Measurements from ENCODE around the gene VSTM2L. TPM values are rescaled to one million over a fixed set of nuclear protein-coding genes. Genes with fewer than 3 reads are reported as not detected.

The VSTM2L gene
- total RNA-seq, 2 donors from 2014 or later, result 1.4 to 2.9 TPM

GRCh38 chr20:37986044-37986858 lies 83.3 kb downstream of the VSTM2L start:
- Histone ChIP-seq H3K27me3 (ENCODE audit: control insufficient read depth, insufficient read depth, low read length, poor library complexity, severe bottlenecking) (no peaks in the 10 kb centered on the region), H3K36me3 (ENCODE audit: control insufficient read depth, insufficient read depth, low read length) (peaks cover 30% of the 10 kb centered on the region), H3K27ac (ENCODE audit: low read depth, low read length) (no peak overlapping the region), H3K9me3 (ENCODE audit: control insufficient read depth, low read length) (no peaks in the 10 kb centered on the region), H3K9ac (ENCODE audit: extremely low read depth, low read length, poor library complexity, severe bottlenecking) (no peak overlapping the region), H3K4me3 (ENCODE audit: low read length) (no peak overlapping the region), H3K4me1 (ENCODE audit: control insufficient read depth, insufficient read depth, low read length) (peaks cover 16% of the 10 kb centered on the region)
- no peak for TF ChIP-seq CTCF (conservative IDR thresholded peaks at IDR 0.05)
- Mint-ChIP-seq H3K36me3 (ENCODE audit: low read depth) (peaks cover 28% of the 10 kb centered on the region), H3K4me3 (no peak overlapping the region), H3K9me3 (no peaks in the 10 kb centered on the region), H3K27me3 (ENCODE audit: insufficient read depth) (no peaks in the 10 kb centered on the region), H3K4me1 (peaks cover 32% of the 10 kb centered on the region), H3K27ac (no peak overlapping the region)
- DNase-seq, result no peak
- WGBS, 2 experiments (ENCODE audit: insufficient coverage in 1 of 2, insufficient read length in 1 of 2), result 95 to 98% methylated on average over 7 to 9 of the region's 9 CpGs

GRCh38 chr20:37986873-37987601 lies 84.1 kb downstream of the VSTM2L start:
- Mint-ChIP-seq H3K4me3 (no peak overlapping the region), H3K27me3 (ENCODE audit: insufficient read depth) (no peaks in the 10 kb centered on the region), H3K36me3 (ENCODE audit: low read depth) (peaks cover 27% of the 10 kb centered on the region), H3K4me1 (peaks cover 32% of the 10 kb centered on the region), H3K9me3 (no peaks in the 10 kb centered on the region), H3K27ac (peak overlapping the region; percentile 84)
- Histone ChIP-seq H3K9me3 (ENCODE audit: control insufficient read depth, low read length) (no peaks in the 10 kb centered on the region), H3K4me3 (ENCODE audit: low read length) (no peak overlapping the region), H3K27me3 (ENCODE audit: control insufficient read depth, insufficient read depth, low read length, poor library complexity, severe bottlenecking) (no peaks in the 10 kb centered on the region), H3K9ac (ENCODE audit: extremely low read depth, low read length, poor library complexity, severe bottlenecking) (peak overlapping the region; percentile 29), H3K36me3 (ENCODE audit: control insufficient read depth, insufficient read depth, low read length) (peaks cover 34% of the 10 kb centered on the region), H3K4me1 (ENCODE audit: control insufficient read depth, insufficient read depth, low read length) (peaks cover 16% of the 10 kb centered on the region), H3K27ac (ENCODE audit: low read depth, low read length) (peak overlapping the region; percentile 46)
- no peak for TF ChIP-seq CTCF (conservative IDR thresholded peaks at IDR 0.05)
- WGBS, 2 experiments (ENCODE audit: insufficient coverage in 1 of 2, insufficient read length in 1 of 2), result 83 to 89% methylated on average over 7 to 9 of the region's 9 CpGs
- DNase-seq, result no peak

GRCh38 chr20:37987602-37988290 lies 84.8 kb downstream of the VSTM2L start:
- H3K9ac ChIP-seq (ENCODE audit: extremely low read depth, low read length, poor library complexity, severe bottlenecking), result peak overlapping the region; percentile 29
- WGBS, 2 experiments (ENCODE audit: insufficient coverage in 1 of 2, insufficient read length in 1 of 2), result 86 to 89% methylated on average over 8 to 12 of the region's 12 CpGs
- no peaks in the 10 kb centered on the region for H3K27me3 ChIP-seq (ENCODE audit: control insufficient read depth, insufficient read depth, low read length, poor library complexity, severe bottlenecking)
- H3K27ac ChIP-seq (ENCODE audit: low read depth, low read length), result peak overlapping the region; percentile 59
- H3K36me3 Mint-ChIP-seq (ENCODE audit: low read depth), result peaks cover 22% of the 10 kb centered on the region
- H3K36me3 ChIP-seq (ENCODE audit: control insufficient read depth, insufficient read depth, low read length), result peaks cover 36% of the 10 kb centered on the region
- no peaks in the 10 kb centered on the region for H3K27me3 Mint-ChIP-seq (ENCODE audit: insufficient read depth)
- H3K9me3 ChIP-seq (ENCODE audit: control insufficient read depth, low read length), result no peaks in the 10 kb centered on the region
- H3K4me1 Mint-ChIP-seq, result peaks cover 32% of the 10 kb centered on the region
- no peak overlapping the region for H3K4me3 ChIP-seq (ENCODE audit: low read length)
- no peak for TF ChIP-seq CTCF (conservative IDR thresholded peaks at IDR 0.05)
- no peak overlapping the region for H3K4me3 Mint-ChIP-seq
- H3K9me3 Mint-ChIP-seq, result no peaks in the 10 kb centered on the region
- peaks cover 16% of the 10 kb centered on the region for H3K4me1 ChIP-seq (ENCODE audit: control insufficient read depth, insufficient read depth, low read length)
- H3K27ac Mint-ChIP-seq, result peak overlapping the region; percentile 84
- DNase-seq, result no peak
